Stimulated activated CD8-positive, alpha-beta memory T cell treated with anti-CD3 and anti-CD28 coated beads, Interleukin-15, amount 100 ng/mL, for 1 hour (primary cell): ENCODE results near the gene SLC9B2.
"Not testable (repeated sequence)": the region's sequence is repeated elsewhere in the genome, so short reads cannot be mapped to it uniquely, and the experiment has no call there.

Experiments
- DNase-seq: peaks from one replicate; pipeline ENCODE4 v3.0.0-alpha.2; 2020; ENCODE audit warnings: low read depth

SLC9B2 gene

DNA sequence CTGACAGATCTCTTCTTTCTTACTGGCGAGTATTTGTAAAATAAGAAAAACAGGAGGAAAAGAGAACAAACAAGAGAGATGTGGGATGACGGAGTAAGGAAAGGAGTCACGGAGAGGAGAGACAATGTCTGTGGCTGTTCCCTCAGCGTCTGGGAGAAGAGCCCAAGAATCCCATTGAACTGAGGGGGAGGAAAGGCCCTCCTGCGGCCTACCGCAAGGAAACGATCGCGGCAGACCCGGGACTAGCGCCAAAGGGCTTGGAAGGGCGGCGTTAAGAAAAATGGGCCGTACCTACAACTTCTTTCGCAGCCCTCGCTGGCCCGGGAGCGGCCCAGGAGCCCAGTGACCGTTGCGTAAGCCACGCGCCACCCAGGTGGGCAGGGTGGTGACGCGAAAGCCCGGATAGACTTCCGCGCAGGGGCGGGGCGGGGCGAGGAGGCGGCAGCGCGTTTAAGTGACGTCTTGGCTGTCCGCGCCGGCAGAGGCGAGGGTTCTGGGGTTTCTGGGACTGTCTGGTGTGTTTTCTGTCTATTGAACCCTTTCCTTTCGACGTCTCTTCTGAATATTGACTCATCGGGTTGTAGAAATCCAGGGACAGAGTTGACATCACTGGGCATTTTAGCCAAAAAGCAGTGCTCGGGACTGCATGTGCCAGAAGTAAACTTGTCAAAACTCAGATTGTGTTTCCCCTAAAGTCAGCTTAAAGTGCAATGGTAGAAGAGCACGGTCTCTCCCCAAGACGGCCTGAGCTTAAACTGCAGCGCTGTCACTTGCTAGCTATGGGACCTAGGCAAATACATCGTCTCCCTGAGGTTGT lies 57.0 kb downstream of the SLC9B2 start, which contains the start of gene SLC9B1:
SLC9B1 (minus strand) TSS at position 398 of the 817 bp plus-strand sequence. CDS start 27,994 bp downstream, outside the sequence.
- DNase-seq = peak; percentile 87

GRCh38 chr4:103018391-103019307 lies 57.9 kb downstream of the SLC9B2 start:
- DNase-seq = no peak

DNA sequence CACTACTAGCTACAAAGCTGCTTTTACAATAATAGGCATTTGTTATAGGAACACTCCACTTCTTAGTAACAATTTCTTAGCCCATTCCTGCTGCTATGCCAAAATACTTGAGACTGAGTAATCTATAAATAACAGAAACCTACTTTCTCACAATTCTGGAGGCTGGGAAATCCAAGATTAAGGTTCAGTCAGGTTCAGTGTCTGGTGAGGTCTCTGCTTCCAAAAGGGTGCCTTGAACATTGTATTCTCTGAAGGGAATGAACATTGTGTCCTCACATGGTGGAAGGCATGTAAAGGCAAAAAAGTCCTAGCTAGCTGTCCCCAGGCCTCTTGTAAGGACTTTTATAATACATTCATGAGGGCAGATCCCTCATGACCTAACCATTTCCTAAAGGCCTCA lies 64.0 kb downstream of the SLC9B2 start:
- no peak for DNase-seq

DNA sequence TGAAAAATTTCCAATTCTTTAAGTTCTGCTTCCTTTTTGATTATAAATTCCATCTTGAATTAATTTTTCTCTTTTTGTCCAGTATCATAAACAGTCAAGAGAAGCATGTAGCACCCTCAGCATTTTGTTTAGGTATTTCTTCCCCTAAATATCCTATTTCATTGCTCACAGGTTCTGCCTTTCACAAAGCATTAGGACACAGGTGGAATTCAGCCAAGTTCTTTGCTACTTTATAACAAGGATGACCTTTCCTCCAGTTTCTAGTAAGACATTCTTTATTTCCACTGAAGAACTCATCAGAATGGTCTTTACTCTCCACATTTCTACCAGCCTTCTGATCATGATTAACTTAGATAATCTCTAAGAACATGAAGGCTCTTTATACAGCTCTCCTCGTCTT lies 64.5 kb downstream of the SLC9B2 start:
- no peak for DNase-seq

GRCh38 chr4:103011378-103012025 lies 65.1 kb downstream of the SLC9B2 start:
- no peak for DNase-seq

GRCh38 chr4:103010804-103011203 lies 65.8 kb downstream of the SLC9B2 start:
- DNase-seq = no peak

GRCh38 chr4:103008875-103009729 lies 67.5 kb downstream of the SLC9B2 start:
- no peak for DNase-seq

DNA sequence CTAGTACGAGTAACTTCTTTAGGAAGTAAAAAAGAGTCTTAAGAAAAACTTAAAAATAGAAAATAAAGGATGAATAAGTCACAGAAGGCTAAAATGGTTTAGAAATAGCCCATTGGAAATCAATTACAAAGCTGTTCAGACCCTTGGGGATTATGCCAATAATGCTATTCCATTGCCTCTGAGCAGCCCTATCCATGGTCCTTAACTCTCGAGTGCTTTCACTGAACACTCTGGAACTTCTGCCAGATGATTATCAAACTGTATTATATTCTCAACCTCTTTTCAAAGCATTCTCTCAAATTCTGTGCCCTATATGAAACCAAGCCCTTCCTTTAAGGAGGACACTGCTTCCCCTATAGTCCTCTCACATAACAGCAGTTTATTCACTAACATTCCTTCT lies 74.0 kb downstream of the SLC9B2 start:
- DNase-seq = no peak

DNA sequence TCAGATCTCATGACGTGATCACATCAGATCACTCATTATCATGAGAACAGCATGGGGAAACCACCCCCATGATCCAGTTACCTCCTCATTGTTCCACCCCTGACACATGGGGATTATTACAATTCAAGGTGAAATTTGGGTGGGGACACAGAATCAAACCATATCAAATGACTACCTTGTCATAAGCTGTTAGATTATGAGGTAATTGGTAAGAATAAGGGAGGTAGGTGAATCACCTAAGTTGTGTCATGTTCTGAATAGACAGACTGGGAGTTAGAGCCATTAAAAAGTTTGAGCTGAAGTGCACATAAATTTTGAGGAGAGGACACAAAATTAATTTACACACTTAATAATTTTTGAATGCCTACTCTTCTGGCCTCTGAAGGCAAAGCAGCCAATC lies 81.8 kb downstream of the SLC9B2 start:
- no peak for DNase-seq

GRCh38 chr4:102993985-102994384 lies 82.6 kb downstream of the SLC9B2 start:
- not testable (repeated sequence) for DNase-seq

DNA sequence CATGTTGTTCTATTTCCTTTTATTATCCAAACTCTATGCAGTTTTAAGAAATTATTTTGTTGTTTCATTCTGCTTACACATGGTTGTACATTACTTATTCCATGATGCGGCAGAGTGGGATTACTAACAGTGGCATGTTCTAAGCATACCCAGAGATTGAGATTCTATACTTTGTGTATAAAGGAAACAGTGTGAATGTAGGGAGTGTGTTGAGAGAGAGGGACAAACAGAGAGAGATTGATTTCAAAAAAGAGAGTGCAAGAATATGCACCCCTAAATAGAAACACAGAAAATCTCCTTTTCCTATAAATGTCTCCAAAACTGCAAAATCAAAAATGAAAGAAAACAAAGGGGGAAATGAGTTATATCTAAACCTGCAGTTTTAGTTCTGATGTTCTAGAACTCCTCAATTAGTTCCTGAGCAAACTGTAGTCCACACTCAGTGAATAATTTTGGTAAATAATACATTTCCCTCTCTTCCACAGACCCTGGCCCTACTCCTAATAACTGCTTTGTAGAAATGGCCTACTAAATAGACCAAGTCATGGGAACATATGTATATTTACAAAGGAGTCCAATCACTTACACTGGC lies 88.0 kb downstream of the SLC9B2 start:
- DNase-seq = no peak

- no peak for DNase-seq
Observed at GRCh38 chr4:102981005-102981404, 95.6 kb downstream of the SLC9B2 start.
